ENCODE results near the gene HOXD1. TPM values are rescaled to one million over a fixed set of nuclear protein-coding genes. Genes with fewer than 3 reads are reported as not detected.

HOXD1 gene
- total RNA-seq, 1 experiment from 2014 or later = not detected

GRCh38 chr2:176227874-176228273, 39.4 kb downstream of the HOXD1 start:
- ChIA-PET POLR2A (no interaction called here), CTCF (interaction anchor here (0.8 kb wide), 1 partner anchor 227 kb away, joined by 3 read pairs; no protein-coding TSS in a partner anchor)
- H3K27ac Mint-ChIP-seq (ENCODE audit: low read depth, unreplicated experiment) = no peak overlapping the region
- DNase-seq (ENCODE audit: unreplicated experiment) = no peak
- peaks cover 11% of the 10 kb centered on the region for H3K27me3 Mint-ChIP-seq (ENCODE audit: insufficient read depth, unreplicated experiment)
- H3K4me1 Mint-ChIP-seq (ENCODE audit: insufficient read depth, unreplicated experiment) = no peaks in the 10 kb centered on the region
- intact Hi-C loops (cut with micrococcal nuclease) = no loop called here
- no peak overlapping the region for H3K4me3 Mint-ChIP-seq (ENCODE audit: unreplicated experiment)
- H3K36me3 Mint-ChIP-seq (ENCODE audit: insufficient read depth, unreplicated experiment) = no peaks in the 10 kb centered on the region
- H3K9me3 Mint-ChIP-seq (ENCODE audit: unreplicated experiment) = no peaks in the 10 kb centered on the region
- TF ChIP-seq CTCF (IDR thresholded peaks at IDR 0.05; ENCODE audit: unreplicated experiment) = no peak
- BruUV-seq (replicated peaks) = no TSS peak

GRCh38 chr2:176234156-176234555, 45.7 kb downstream of the HOXD1 start:
- no peak for DNase-seq (ENCODE audit: unreplicated experiment)
- ChIA-PET POLR2A (no interaction called here), CTCF (no interaction called here)
- Mint-ChIP-seq H3K27ac (ENCODE audit: low read depth, unreplicated experiment) (no peak overlapping the region), H3K4me1 (ENCODE audit: insufficient read depth, unreplicated experiment) (no peaks in the 10 kb centered on the region), H3K4me3 (ENCODE audit: unreplicated experiment) (no peak overlapping the region), H3K36me3 (ENCODE audit: insufficient read depth, unreplicated experiment) (no peaks in the 10 kb centered on the region), H3K27me3 (ENCODE audit: insufficient read depth, unreplicated experiment) (no peaks in the 10 kb centered on the region), H3K9me3 (ENCODE audit: unreplicated experiment) (no peaks in the 10 kb centered on the region)
- no TSS peak for BruUV-seq (replicated peaks)
- TF ChIP-seq CTCF (IDR thresholded peaks at IDR 0.05; ENCODE audit: unreplicated experiment) = no peak
- intact Hi-C loops (cut with micrococcal nuclease) = no loop called here

GRCh38 chr2:176234940-176235339, 46.5 kb downstream of the HOXD1 start:
- no peaks in the 10 kb centered on the region for H3K9me3 Mint-ChIP-seq (ENCODE audit: unreplicated experiment)

GRCh38 chr2:176237456-176237855, 49.0 kb downstream of the HOXD1 start:
- no peaks in the 10 kb centered on the region for H3K9me3 Mint-ChIP-seq (ENCODE audit: unreplicated experiment)
- no peak overlapping the region for H3K4me3 Mint-ChIP-seq (ENCODE audit: unreplicated experiment)
- no peaks in the 10 kb centered on the region for H3K36me3 Mint-ChIP-seq (ENCODE audit: insufficient read depth, unreplicated experiment)
- intact Hi-C loops (cut with micrococcal nuclease) = no loop called here
- H3K27ac Mint-ChIP-seq (ENCODE audit: low read depth, unreplicated experiment) = no peak overlapping the region
- H3K27me3 Mint-ChIP-seq (ENCODE audit: insufficient read depth, unreplicated experiment) = no peaks in the 10 kb centered on the region
- ChIA-PET POLR2A (no interaction called here), CTCF (interaction anchor here (0.6 kb wide), 1 partner anchor 417 kb away, joined by 3 read pairs; no protein-coding TSS in a partner anchor)
- TF ChIP-seq CTCF (IDR thresholded peaks at IDR 0.05; ENCODE audit: unreplicated experiment) = no peak
- BruUV-seq (replicated peaks) = no TSS peak
- H3K4me1 Mint-ChIP-seq (ENCODE audit: insufficient read depth, unreplicated experiment) = no peaks in the 10 kb centered on the region
- DNase-seq (ENCODE audit: unreplicated experiment) = no peak

More at GRCh38 chr2:176234940-176235339, 46.5 kb downstream of the HOXD1 start:
- BruUV-seq (replicated peaks) = no TSS peak
- ChIA-PET POLR2A (interaction anchor here (1.3 kb wide), 1 partner anchor 13 kb away, joined by 5 read pairs; no protein-coding TSS in a partner anchor), CTCF (interaction anchor here (0.8 kb wide), 1 partner anchor 320 kb away, joined by 3 read pairs; no protein-coding TSS in a partner anchor)
- no peak for DNase-seq (ENCODE audit: unreplicated experiment)
- Mint-ChIP-seq H3K27ac (ENCODE audit: low read depth, unreplicated experiment) (no peak overlapping the region), H3K4me3 (ENCODE audit: unreplicated experiment) (no peak overlapping the region), H3K27me3 (ENCODE audit: insufficient read depth, unreplicated experiment) (no peaks in the 10 kb centered on the region), H3K4me1 (ENCODE audit: insufficient read depth, unreplicated experiment) (no peaks in the 10 kb centered on the region), H3K36me3 (ENCODE audit: insufficient read depth, unreplicated experiment) (no peaks in the 10 kb centered on the region)
- no peak for TF ChIP-seq CTCF (IDR thresholded peaks at IDR 0.05; ENCODE audit: unreplicated experiment)
- intact Hi-C loops (cut with micrococcal nuclease) = no loop called here

Measured in MCF 10A (cell line).